H1 (cell line): ENCODE data around the gene DGKH. TPM values are rescaled to one million over a fixed set of nuclear protein-coding genes. Genes with fewer than 3 reads are reported as not detected.

Experiments
- CTCF ChIA-PET: fragments of 300-600 bp; sonication (Branson Sonifier 250); formaldehyde crosslinking; loops from one replicate; lab custom pipeline; 2021; ENCODE audit not compliant: partially characterized antibody; lab: Charles Lee
- POLR2A ChIA-PET: fragments of 300-600 bp; sonication (Branson Sonifier 250); formaldehyde crosslinking; loops from one replicate; lab custom pipeline; 2021; ENCODE audit warnings: inconsistent platforms; ENCODE audit not compliant: partially characterized antibody; lab: Charles Lee
- DNase-seq, 2 experiments: peaks; one replicate each; pipeline versions ENCODE4 v3.0.0 to v3.0.0-alpha.2; 2010 to 2022; ENCODE audit warnings: low spot score in 2 of 2, low read depth in 1 of 2, mixed read lengths in 1 of 2
- FAIRE-seq: peaks from 2 replicates; lab custom pipeline; 2011; peaks lifted over from hg19 to GRCh38; lab: Jason Lieb, UNC
- H2AFZ ChIP-seq: 2 replicates; pipeline ENCODE4 v1.8.1; 2012; ENCODE audit warnings: low read length, inconsistent platforms
- H2AK5ac ChIP-seq: 2 replicates; pipeline ENCODE4 v1.6.1; 2013; ENCODE audit warnings: low read depth, low read length
- H2BK120ac ChIP-seq: replicated peaks from 2 replicates; pipeline ENCODE3; 2013; ENCODE audit warnings: low read depth, low read length, inconsistent platforms
- H2BK12ac ChIP-seq: 2 replicates; pipeline ENCODE4 v1.6.1; 2013; ENCODE audit warnings: low read depth, low read length
- H2BK15ac ChIP-seq: 2 replicates; pipeline ENCODE4 v1.6.1; 2013; ENCODE audit warnings: low read length
- H2BK20ac ChIP-seq: 2 replicates; pipeline ENCODE4 v1.6.1; 2013; ENCODE audit warnings: low read length
- H2BK5ac ChIP-seq: 2 replicates; pipeline ENCODE4 v1.6.1; 2013; ENCODE audit warnings: low read depth, low read length
- H3K14ac ChIP-seq: 2 replicates; pipeline ENCODE4 v1.6.1; 2013; ENCODE audit warnings: inconsistent platforms; ENCODE audit not compliant: insufficient read length
- H3K18ac ChIP-seq: 2 replicates; pipeline ENCODE4 v1.6.1; 2013; ENCODE audit warnings: low read length; ENCODE audit errors: extremely low read depth
- H3K23ac ChIP-seq: 2 replicates; pipeline ENCODE4 v1.6.1; 2013; ENCODE audit warnings: inconsistent platforms; ENCODE audit not compliant: insufficient read length
- H3K23me2 ChIP-seq: 2 replicates; pipeline ENCODE4 v1.6.1; 2013; ENCODE audit warnings: low read depth, low read length
- H3K27ac ChIP-seq: 2 replicates; pipeline ENCODE4 v1.6.1; 2011; ENCODE audit warnings: low read depth, low read length, inconsistent platforms
- H3K27me3 ChIP-seq, 4 experiments: replicated peaks in 1 of 4; 1 replicate in 1 of 4; 2 replicates in 3 of 4; pipeline versions ENCODE4 v1.6.1 to v1.8.1; 2011 to 2013; ENCODE audit warnings: low read length in 3 of 4, mild to moderate bottlenecking in 3 of 4, inconsistent platforms in 2 of 4, mixed read lengths in 2 of 4, moderate library complexity in 1 of 4; ENCODE audit not compliant: control insufficient read depth in 3 of 4, insufficient read depth in 3 of 4; ENCODE audit errors: extremely low read depth in 1 of 4
- H3K36me3 ChIP-seq, 4 experiments: 2 replicates each; pipeline versions ENCODE4 v1.6.1 to v1.8.1; 2011 to 2013; ENCODE audit warnings: mild to moderate bottlenecking in 4 of 4, low read length in 3 of 4, moderate library complexity in 2 of 4, control low read depth in 1 of 4, inconsistent platforms in 1 of 4; ENCODE audit not compliant: insufficient read depth in 4 of 4, control insufficient read depth in 2 of 4
- H3K4ac ChIP-seq: replicated peaks from 2 replicates; pipeline ENCODE3; 2013; ENCODE audit warnings: low read length, low read depth, mixed read lengths, inconsistent platforms; ENCODE audit not compliant: insufficient read length
- H3K4me1 ChIP-seq, 4 experiments: replicated peaks in 1 of 4; 1 replicate in 1 of 4; 2 replicates in 3 of 4; pipeline versions ENCODE4 v1.6.1 to v1.8.1; 2011 to 2013; ENCODE audit warnings: low read length in 3 of 4, inconsistent platforms in 2 of 4, mixed read lengths in 1 of 4; ENCODE audit not compliant: insufficient read depth in 4 of 4, control insufficient read depth in 3 of 4
- H3K4me2 ChIP-seq, 2 experiments: 2 replicates each; pipeline versions ENCODE4 v1.6.1 to v1.8.1; 2011 to 2013; ENCODE audit warnings: low read depth in 2 of 2, low read length in 2 of 2, control low read depth in 1 of 2, inconsistent platforms in 1 of 2, mild to moderate bottlenecking in 1 of 2; ENCODE audit not compliant: insufficient read depth in 1 of 2
- H3K4me3 ChIP-seq, 4 experiments: fragments of 200-600, 300-600 bp in 1 of 4; sonication (generic), shearing (Covaris generic), sonication (Bioruptor Twin) in 1 of 4; 2 replicates each; pipeline versions ENCODE4 v1.5.1 to v1.8.1; 2011 to 2016; ENCODE audit warnings: low read length in 4 of 4, low read depth in 3 of 4, control low read depth in 2 of 4, inconsistent platforms in 2 of 4, mild to moderate bottlenecking in 2 of 4, mixed read lengths in 1 of 4, moderate library complexity in 1 of 4; ENCODE audit not compliant: insufficient read depth in 2 of 4; ENCODE audit errors: extremely low read depth in 1 of 4
- H3K56ac ChIP-seq: replicated peaks from 2 replicates; pipeline ENCODE3; 2013; ENCODE audit warnings: low read depth, mild to moderate bottlenecking, mixed read lengths, low read length, inconsistent platforms; ENCODE audit not compliant: insufficient read length
- H3K79me1 ChIP-seq: 2 replicates; pipeline ENCODE4 v1.6.1; 2013; ENCODE audit warnings: low read depth, low read length, control low read depth
- H3K79me2 ChIP-seq, 2 experiments: 2 replicates each; pipeline versions ENCODE4 v1.6.1 to v1.8.1; 2012 to 2013; ENCODE audit warnings: low read length in 2 of 2, mild to moderate bottlenecking in 2 of 2, inconsistent platforms in 1 of 2; ENCODE audit not compliant: insufficient read depth in 2 of 2, control insufficient read depth in 1 of 2
- H3K9ac ChIP-seq, 4 experiments: replicated peaks in 1 of 4; 1 replicate in 1 of 4; 2 replicates in 3 of 4; pipeline versions ENCODE4 v1.6.1 to v1.8.1; 2011 to 2013; ENCODE audit warnings: low read depth in 3 of 4, low read length in 3 of 4, control low read depth in 2 of 4, mild to moderate bottlenecking in 2 of 4, moderate library complexity in 2 of 4, inconsistent platforms in 1 of 4; ENCODE audit errors: extremely low read depth in 1 of 4
- H3K9me3 ChIP-seq, 2 experiments: 2 replicates each; pipeline versions ENCODE4 v1.6.1 to v1.8.1; 2012 to 2013; ENCODE audit warnings: mild to moderate bottlenecking in 2 of 2, moderate library complexity in 2 of 2, control low read depth in 1 of 2, inconsistent platforms in 1 of 2, low read depth in 1 of 2, low read length in 1 of 2, mixed read lengths in 1 of 2; ENCODE audit not compliant: insufficient read depth in 2 of 2
- H4K20me1 ChIP-seq, 2 experiments: replicated peaks in 1 of 2; 2 replicates each; pipeline versions ENCODE3 to v1.8.1; 2011 to 2013; ENCODE audit warnings: inconsistent platforms in 2 of 2, low read length in 2 of 2, mild to moderate bottlenecking in 1 of 2; ENCODE audit not compliant: insufficient read depth in 2 of 2, control insufficient read depth in 1 of 2
- H4K5ac ChIP-seq: 2 replicates; pipeline ENCODE4 v1.6.1; 2013; ENCODE audit warnings: low read length, low read depth, mixed read lengths, inconsistent platforms; ENCODE audit not compliant: insufficient read length
- H4K8ac ChIP-seq: 2 replicates; pipeline ENCODE4 v1.8.0; 2013; ENCODE audit warnings: mild to moderate bottlenecking, moderate library complexity, low read length, inconsistent platforms; ENCODE audit not compliant: insufficient read depth; ENCODE audit errors: extremely low read depth
- H4K91ac ChIP-seq: replicated peaks from 2 replicates; pipeline ENCODE3; 2013; ENCODE audit warnings: low read length, mixed read lengths, inconsistent platforms; ENCODE audit not compliant: insufficient read length
- ASH2L ChIP-seq: fragments of 200-600, 300-600 bp; sonication (generic); IDR thresholded peaks from one replicate; pipeline ENCODE4 v1.7.1; 2017; ENCODE audit warnings: low read length
- WGBS, 2 experiments: shearing (Covaris generic) in 1 of 2; methylation state at CpG; one replicate each; pipeline versions ENCODE4 v1.1.6 to v1.1.7; 2013 to 2015; ENCODE audit warnings: low lambda C conversion rate in 2 of 2, mixed read lengths in 2 of 2, inconsistent platforms in 1 of 2, low coverage in 1 of 2, missing lambda C conversion rate in 1 of 2; ENCODE audit not compliant: insufficient replicate concordance in 2 of 2, insufficient coverage in 1 of 2, insufficient read length in 1 of 2; ENCODE audit errors: extremely low coverage in 1 of 2, missing lambda C conversion rate in 1 of 2; 5-methylcytosine and 5-hydroxymethylcytosine counted together
- polyA plus RNA-seq, 7 experiments: library from polyadenylated mRNA; depleted of rRNA in 3 of 7; stranded (reverse) in 5 of 7; unstranded in 2 of 7; fragments of >200 nt in 5 of 7; fragments of 200-250 nt in 2 of 7; gene quantifications; 1 replicate in 5 of 7; 2 replicates in 1 of 7; 4 replicates in 1 of 7; pipeline versions ENCODE4 v1.2.1 to v1.2.3, GENCODE V29; 2011 to 2013; ENCODE audit warnings: missing spikeins in 2 of 7, mixed read lengths in 2 of 7
- total RNA-seq: library from RNA; stranded (reverse); fragmentation: NEBNext Ultra II Directional; extraction: Animal tissue kit (Norgen Biotek cat#: 25700); gene quantifications from 2 replicates; pipeline ENCODE4 v1.2.1, GENCODE V29; 2021

The DGKH gene
- total and polyA plus RNA-seq, 2 of the 8 experiments (the other 6 are each of a cell fraction or from before 2014, with no cell fraction given): 2.1 to 7.9 TPM

- no peaks in the 10 kb centered on the region; the same call in 1 of the 2 replicates for H3K23me2 ChIP-seq
- no peak overlapping the region for H3K9ac ChIP-seq
- H3K36me3 ChIP-seq: peaks cover 0 to 3% (median under 1%) of the 10 kb centered on the region in 4 experiments; a peak in 1 of 8 replicates
- no peak overlapping the region for H2BK12ac ChIP-seq
- H3K23ac ChIP-seq: no peak overlapping the region
- no peak overlapping the region for H3K27ac ChIP-seq
- no peak overlapping the region for H2BK15ac ChIP-seq
- WGBS, 2 experiments: 90% methylated on average over 4 of the region's 4 CpGs; no CpG with 5 or more reads in 1 of the 2 experiments
- no peaks in the 10 kb centered on the region; the same call in 1 of the 2 replicates for H3K79me1 ChIP-seq
- no peak overlapping the region for H3K4me2 ChIP-seq
- H3K9me3 ChIP-seq: no peaks in the 10 kb centered on the region
- no peak overlapping the region for H2BK5ac ChIP-seq
- no peak overlapping the region for H3K4me3 ChIP-seq
- FAIRE-seq (no peak), DNase-seq (no peak)
- POLR2A ChIA-PET: no interaction called here
- no peak overlapping the region for H2AFZ ChIP-seq
- no peak overlapping the region for H4K8ac ChIP-seq
- H3K18ac ChIP-seq: no peak overlapping the region
- CTCF ChIA-PET: interaction anchor here (1.1 kb wide), 1 partner anchor 397 kb away, joined by 3 read pairs; no protein-coding TSS in a partner anchor
- no peaks in the 10 kb centered on the region for H3K4me1 ChIP-seq
- H4K20me1 ChIP-seq: no peaks in the 10 kb centered on the region
- no peak for TF ChIP-seq ASH2L
- H3K4ac ChIP-seq: no peak overlapping the region
- no peak overlapping the region for H4K5ac ChIP-seq
- no peaks in the 10 kb centered on the region for H3K27me3 ChIP-seq
- H3K14ac ChIP-seq: no peak overlapping the region
- no peak overlapping the region for H3K56ac ChIP-seq
- no peaks in the 10 kb centered on the region for H3K79me2 ChIP-seq
- H2BK20ac ChIP-seq: no peak overlapping the region
- H2BK120ac ChIP-seq: no peak overlapping the region
- no peak overlapping the region for H2AK5ac ChIP-seq
- no peak overlapping the region for H4K91ac ChIP-seq
Measured at GRCh38 chr13:42065414-42065813, 17.0 kb downstream of the DGKH start.
